NT2/D1 (cell line): ENCODE data around the gene TPD52L1.

ENCODE experiments used
- DNase-seq: peaks from one replicate; pipeline ENCODE4 v3.0.0-alpha.2; 2011; ENCODE audit warnings: low read depth, low spot score
- H3K27me3 ChIP-seq: 2 replicates; pipeline ENCODE4 v1.6.0; 2011; ENCODE audit warnings: mild to moderate bottlenecking; ENCODE audit not compliant: insufficient read length, insufficient read depth
- H3K36me3 ChIP-seq: 2 replicates; pipeline ENCODE4 v1.6.1; 2011; ENCODE audit warnings: mild to moderate bottlenecking, low read length, mixed read lengths; ENCODE audit not compliant: insufficient read depth, insufficient read length
- H3K4me1 ChIP-seq: 2 replicates; pipeline ENCODE4 v1.5.1; 2011; ENCODE audit not compliant: insufficient read depth, insufficient read length
- H3K4me3 ChIP-seq: 2 replicates; pipeline ENCODE4 v1.5.1; 2011; ENCODE audit warnings: low read depth; ENCODE audit not compliant: insufficient read length
- H3K9ac ChIP-seq: 2 replicates; pipeline ENCODE4 v1.6.0; 2011; ENCODE audit warnings: low read depth; ENCODE audit not compliant: insufficient read length
- H3K9me3 ChIP-seq: 2 replicates; pipeline ENCODE4 v1.5.1; 2011; ENCODE audit warnings: mild to moderate bottlenecking, low read length; ENCODE audit not compliant: insufficient read depth
- SUZ12 ChIP-seq: IDR thresholded peaks from 2 replicates; pipeline ENCODE4 v1.6.1; 2011; ENCODE audit not compliant: insufficient read length, insufficient read depth; ENCODE audit errors: extremely low read depth
- YY1 ChIP-seq: IDR thresholded peaks from 2 replicates; pipeline ENCODE4 v1.6.1; 2011; ENCODE audit not compliant: insufficient read length, insufficient read depth
- ZNF274 ChIP-seq: IDR thresholded peaks from 2 replicates; pipeline ENCODE4 v1.6.1; 2011; ENCODE audit warnings: mild to moderate bottlenecking, low read depth, low read length

TPD52L1 gene

GRCh38 chr6:125153391-125154117 lies at the start of gene TPD52L1:
TPD52L1 (plus strand) TSS chr6:125153773; CDS start chr6:125153952, 179 bp downstream.
- peak within 1 kb of the TSS; percentile 82 for H3K9ac ChIP-seq

DNA sequence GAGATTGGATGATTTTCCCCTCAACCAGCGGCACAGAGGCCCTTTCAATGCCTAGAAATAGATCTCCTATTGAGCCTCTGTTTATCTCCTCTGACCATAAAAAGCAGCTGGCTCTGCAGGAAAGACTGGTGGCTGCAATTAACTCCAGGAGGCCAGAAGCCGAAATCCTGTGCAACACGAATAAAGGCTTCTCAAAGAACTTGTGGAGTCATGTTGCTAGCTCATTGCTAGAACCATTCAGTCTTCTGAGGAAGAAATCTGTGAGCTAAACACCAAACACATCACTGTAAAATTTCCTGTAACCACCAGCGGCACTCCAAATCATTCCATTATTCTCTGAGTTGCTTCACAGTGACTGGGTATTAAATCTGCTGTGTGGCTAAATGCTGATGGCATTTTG lies 49.1 kb upstream of the TPD52L1 start:
- H3K9me3 ChIP-seq: 0 out of 2 replicates have a peak, but pooled peaks cover 3% of the 10 kb centered on the region
- no peaks in the 10 kb centered on the region for H3K4me1 ChIP-seq
- peaks cover 8% of the 10 kb centered on the region for H3K27me3 ChIP-seq
- no peaks in the 10 kb centered on the region for H3K36me3 ChIP-seq
- H3K9ac ChIP-seq: no peak overlapping the region
- TF ChIP-seq ZNF274 (no peak), SUZ12 (no peak), YY1 (no peak)
- no peak for DNase-seq
- no peak overlapping the region for H3K4me3 ChIP-seq

More at GRCh38 chr6:125153391-125154117, at the start of gene TPD52L1:
- Histone ChIP-seq H3K9me3 (no peaks in the 10 kb centered on the region), H3K27me3 (peaks cover 33% of the 10 kb centered on the region), H3K36me3 (no peaks in the 10 kb centered on the region), H3K4me1 (no peaks in the 10 kb centered on the region), H3K4me3 (peak within 1 kb of the TSS; percentile 62)
- DNase-seq: peak; percentile 50
- TF ChIP-seq SUZ12: no peak

DNA sequence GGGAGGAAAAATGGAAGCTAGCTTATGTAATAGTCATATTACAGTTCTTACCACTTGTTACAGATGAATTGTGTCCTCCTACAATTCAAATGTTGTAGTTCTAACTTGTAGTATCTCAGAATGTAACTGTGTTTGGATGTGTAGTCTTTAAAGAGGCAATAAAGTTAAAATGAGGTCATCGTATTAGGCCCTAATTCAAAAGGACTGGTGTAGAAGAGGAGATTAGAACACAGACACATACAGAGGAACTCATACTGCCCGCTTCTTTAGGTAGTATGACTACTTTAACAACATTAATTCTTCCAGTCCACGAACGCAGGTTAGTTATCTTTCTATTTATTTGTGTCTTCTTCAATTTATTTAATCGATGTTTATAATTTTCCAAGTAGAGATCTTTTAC lies 46.5 kb upstream of the TPD52L1 start:
- H3K4me3 ChIP-seq: no peak overlapping the region
- H3K4me1 ChIP-seq: no peaks in the 10 kb centered on the region
- DNase-seq: no peak
- H3K27me3 ChIP-seq: no peaks in the 10 kb centered on the region
- H3K9me3 ChIP-seq: peaks cover 25% of the 10 kb centered on the region
- no peaks in the 10 kb centered on the region for H3K36me3 ChIP-seq
- no peak for TF ChIP-seq YY1
- TF ChIP-seq ZNF274: no peak
- TF ChIP-seq SUZ12: no peak
- no peak overlapping the region for H3K9ac ChIP-seq

GRCh38 chr6:125107896-125108295 lies 45.7 kb upstream of the TPD52L1 start:
- no peak overlapping the region for H3K4me3 ChIP-seq
- DNase-seq: no peak
- no peaks in the 10 kb centered on the region for H3K27me3 ChIP-seq
- no peaks in the 10 kb centered on the region for H3K4me1 ChIP-seq
- no peak overlapping the region for H3K9ac ChIP-seq
- peaks cover 31% of the 10 kb centered on the region for H3K9me3 ChIP-seq
- H3K36me3 ChIP-seq: no peaks in the 10 kb centered on the region
- TF ChIP-seq ZNF274: no peak
- TF ChIP-seq SUZ12: no peak
- no peak for TF ChIP-seq YY1

- no peaks in the 10 kb centered on the region for H3K27me3 ChIP-seq
- H3K36me3 ChIP-seq: no peaks in the 10 kb centered on the region
- no peaks in the 10 kb centered on the region for H3K4me1 ChIP-seq
- H3K9me3 ChIP-seq: peaks cover 32% of the 10 kb centered on the region
- no peak overlapping the region for H3K9ac ChIP-seq
- no peak for TF ChIP-seq ZNF274
- no peak for TF ChIP-seq SUZ12
- no peak for TF ChIP-seq YY1
- DNase-seq: no peak
- no peak overlapping the region for H3K4me3 ChIP-seq
Observed at GRCh38 chr6:125110056-125110455, 43.5 kb upstream of the TPD52L1 start.

- no peaks in the 10 kb centered on the region for H3K4me1 ChIP-seq
- no peak overlapping the region for H3K4me3 ChIP-seq
- DNase-seq: no peak
- no peaks in the 10 kb centered on the region for H3K27me3 ChIP-seq
- no peak for TF ChIP-seq ZNF274
- no peak for TF ChIP-seq SUZ12
- no peak for TF ChIP-seq YY1
- no peak overlapping the region for H3K9ac ChIP-seq
- H3K9me3 ChIP-seq: peaks cover 32% of the 10 kb centered on the region
- no peaks in the 10 kb centered on the region for H3K36me3 ChIP-seq
Observed at GRCh38 chr6:125111219-125111983, 42.2 kb upstream of the TPD52L1 start.

- no peak for TF ChIP-seq ZNF274
- TF ChIP-seq SUZ12: no peak
- no peak for TF ChIP-seq YY1
- no peaks in the 10 kb centered on the region for H3K4me1 ChIP-seq
- no peaks in the 10 kb centered on the region for H3K36me3 ChIP-seq
- no peak overlapping the region for H3K9ac ChIP-seq
- no peak for DNase-seq
- H3K4me3 ChIP-seq: no peak overlapping the region
- H3K9me3 ChIP-seq: peaks cover 32% of the 10 kb centered on the region
- no peaks in the 10 kb centered on the region for H3K27me3 ChIP-seq
Observed at GRCh38 chr6:125112934-125113333, 40.6 kb upstream of the TPD52L1 start.
